Activated CD8-positive, alpha-beta memory T cell treated with anti-CD3 and anti-CD28 coated beads, Interleukin-2, amount 50 U/mL, for 24 hours (primary cell): ENCODE measurements around the gene ZCCHC17.
"Not testable (repeated sequence)": the region's sequence is repeated elsewhere in the genome, so short reads cannot be mapped to it uniquely, and the experiment has no call there.

Experiments used
- DNase-seq: peaks from one replicate; pipeline ENCODE4 v3.0.0-alpha.2; 2020; ENCODE audit errors: extremely low read depth

Gene ZCCHC17

GRCh38 chr1:31370021-31370420 is 73.2 kb downstream of the ZCCHC17 start:
- DNase-seq = no peak

GRCh38 chr1:31370565-31370964 is 73.7 kb downstream of the ZCCHC17 start:
- no peak for DNase-seq

DNA sequence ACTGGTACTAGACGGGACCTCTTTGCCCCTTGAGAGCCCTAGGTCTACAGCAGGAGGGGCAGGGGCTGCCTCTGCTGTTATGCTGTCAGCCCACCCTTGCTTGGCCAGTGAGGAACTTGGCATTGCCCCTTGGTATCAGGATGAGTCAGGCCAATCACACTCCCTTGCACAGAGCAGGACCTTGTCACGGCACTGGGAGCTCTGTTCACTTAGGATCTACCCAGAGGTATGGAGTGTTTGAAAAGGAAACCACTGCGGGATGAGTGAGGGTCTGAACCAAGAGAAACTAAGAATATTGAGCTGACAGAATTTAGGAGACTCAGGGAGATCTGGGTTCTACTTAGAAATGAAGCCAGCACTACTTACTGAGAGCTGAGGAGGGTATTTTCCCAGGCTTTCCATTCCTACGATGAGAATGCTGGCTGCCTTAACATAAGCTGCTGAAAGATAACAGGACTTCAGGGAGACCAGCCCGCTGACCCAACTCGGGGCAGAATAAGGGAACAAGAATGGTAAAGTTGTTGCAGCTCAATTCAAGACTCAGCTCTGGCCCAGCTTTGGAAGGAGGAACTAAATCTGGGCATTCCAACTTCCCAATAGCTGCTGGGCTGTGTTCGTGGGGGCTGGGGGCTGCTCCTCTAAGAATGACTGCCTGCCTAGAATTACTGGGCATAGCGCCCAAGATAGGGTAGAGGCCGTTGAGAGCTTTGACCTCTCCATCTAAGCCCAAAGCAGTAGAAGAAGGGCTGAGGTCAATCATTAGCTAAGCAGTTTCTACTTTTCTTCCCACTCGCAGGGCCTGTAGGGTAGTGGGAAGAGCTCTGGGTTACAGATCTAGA is 74.5 kb downstream of the ZCCHC17 start:
- no peak for DNase-seq

GRCh38 chr1:31372051-31372450 is 75.2 kb downstream of the ZCCHC17 start:
- no peak for DNase-seq

DNA sequence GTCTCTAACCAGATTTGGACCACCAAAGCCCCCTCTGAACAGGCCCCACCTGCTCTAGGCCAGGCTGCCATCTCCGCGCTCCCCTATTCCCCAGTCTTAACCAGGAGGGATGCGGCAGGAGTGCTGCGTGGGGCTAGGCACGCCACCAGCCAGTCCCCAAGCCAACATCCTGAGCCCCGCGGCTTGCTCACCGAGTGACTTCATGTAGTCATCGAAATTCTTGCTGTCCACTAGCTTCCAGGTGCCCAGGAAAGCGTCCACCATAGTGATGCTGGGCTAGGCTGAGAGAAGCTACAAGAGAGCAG is 75.9 kb downstream of the ZCCHC17 start:
- no peak for DNase-seq

- no peak for DNase-seq
Measured at GRCh38 chr1:31373056-31373896, 76.4 kb downstream of the ZCCHC17 start, which contains the start of gene FABP3. TSS of gene FABP3 (minus strand) at chr1:31373076. CDS start at chr1:31373014, 62 bp downstream.

DNA sequence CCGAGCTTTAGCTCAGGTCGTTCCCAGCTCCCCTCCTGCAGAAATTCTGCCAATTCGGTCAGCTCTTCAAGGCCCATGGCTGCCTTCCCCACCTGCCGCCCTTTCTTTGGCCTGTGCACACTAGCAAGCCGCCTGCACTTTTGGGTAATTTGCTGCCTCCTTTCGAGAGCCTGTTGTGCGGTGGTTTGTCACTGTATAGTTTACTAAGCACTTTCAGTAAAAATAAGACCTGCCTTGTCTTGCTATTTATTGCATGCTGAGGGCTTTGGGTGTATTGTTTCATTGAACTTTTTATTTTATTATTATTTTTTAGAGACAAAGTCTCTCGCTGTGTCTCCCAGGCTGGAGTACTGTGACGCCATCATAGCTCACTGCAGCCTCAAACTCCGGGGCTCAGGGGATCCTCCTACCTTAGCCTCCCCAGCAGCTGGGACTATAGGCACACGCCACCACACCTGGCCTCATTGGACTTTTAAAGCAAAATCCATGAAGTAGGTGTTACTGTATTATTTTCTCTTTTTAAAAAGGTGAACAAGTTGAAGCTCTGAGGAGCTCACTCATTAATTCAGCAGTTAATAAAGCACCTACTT is 77.2 kb downstream of the ZCCHC17 start:
- no peak for DNase-seq

GRCh38 chr1:31374511-31375196 is 77.8 kb downstream of the ZCCHC17 start:
- DNase-seq = no peak

GRCh38 chr1:31376375-31377134 is 79.7 kb downstream of the ZCCHC17 start:
- no peak for DNase-seq

GRCh38 chr1:31377364-31377863 is 80.6 kb downstream of the ZCCHC17 start:
- DNase-seq = no peak

DNA sequence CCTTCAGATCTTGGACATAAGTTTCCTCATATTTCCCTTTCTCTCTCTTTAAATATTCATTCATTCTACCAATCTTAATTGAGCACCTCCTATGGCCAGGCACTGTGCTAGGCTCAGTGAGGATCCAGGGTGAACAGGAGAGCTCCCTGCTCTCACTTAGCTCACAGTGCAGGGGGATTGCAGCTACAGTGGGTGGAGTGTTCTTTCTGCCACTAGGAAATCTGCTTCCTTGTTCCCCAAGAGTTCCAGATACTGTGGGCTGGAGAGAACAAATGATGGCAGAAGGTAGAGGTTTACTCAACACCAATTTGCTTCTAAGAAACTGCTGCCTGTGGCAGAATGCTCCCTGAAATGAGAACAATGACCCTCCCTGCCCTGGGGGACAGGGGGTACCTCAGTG is 81.2 kb downstream of the ZCCHC17 start:
- no peak for DNase-seq

DNA sequence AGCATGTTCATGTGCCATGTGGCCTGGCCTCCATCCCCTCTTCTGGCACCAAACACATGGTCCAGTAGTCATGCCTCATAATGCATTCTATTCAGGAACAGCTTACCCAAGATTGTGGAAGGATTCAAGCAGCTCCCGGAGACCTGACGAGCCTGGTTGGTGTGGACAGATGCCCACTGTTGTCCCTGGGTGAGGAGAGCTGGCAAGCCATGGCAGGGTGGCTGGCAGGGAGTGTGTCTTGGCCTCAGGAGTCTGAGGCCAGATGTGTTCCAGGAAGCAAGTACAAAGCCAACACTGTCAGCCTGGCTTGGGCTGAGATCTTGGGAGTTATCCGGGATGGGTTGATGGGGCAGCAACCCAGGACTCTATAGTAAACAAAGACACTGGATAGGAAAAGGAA is 83.3 kb downstream of the ZCCHC17 start:
- DNase-seq = no peak

GRCh38 chr1:31381394-31382294 is 84.8 kb downstream of the ZCCHC17 start:
- no peak for DNase-seq

- no peak for DNase-seq
Measured at GRCh38 chr1:31382379-31382989, 85.7 kb downstream of the ZCCHC17 start.

DNA sequence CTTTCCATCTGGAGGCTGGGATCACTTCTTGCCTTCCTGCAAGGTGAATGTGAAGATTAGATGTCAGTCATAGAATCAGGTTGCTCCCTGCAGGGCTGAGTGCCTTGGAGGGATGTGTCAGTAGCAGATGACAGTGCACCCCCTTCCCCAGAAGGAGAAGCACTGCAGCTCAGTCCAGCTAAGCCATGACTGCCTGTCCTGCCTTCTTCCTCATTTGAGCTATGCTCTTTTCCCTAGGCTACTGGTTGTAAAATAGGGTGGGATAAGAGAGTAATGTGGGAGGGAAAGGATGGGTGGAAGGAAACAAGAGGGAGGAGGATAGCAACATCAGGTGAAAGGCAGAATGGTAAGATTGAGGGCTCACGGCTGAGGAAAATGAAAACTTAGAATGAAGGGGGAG is 87.1 kb downstream of the ZCCHC17 start:
- no peak for DNase-seq

DNA sequence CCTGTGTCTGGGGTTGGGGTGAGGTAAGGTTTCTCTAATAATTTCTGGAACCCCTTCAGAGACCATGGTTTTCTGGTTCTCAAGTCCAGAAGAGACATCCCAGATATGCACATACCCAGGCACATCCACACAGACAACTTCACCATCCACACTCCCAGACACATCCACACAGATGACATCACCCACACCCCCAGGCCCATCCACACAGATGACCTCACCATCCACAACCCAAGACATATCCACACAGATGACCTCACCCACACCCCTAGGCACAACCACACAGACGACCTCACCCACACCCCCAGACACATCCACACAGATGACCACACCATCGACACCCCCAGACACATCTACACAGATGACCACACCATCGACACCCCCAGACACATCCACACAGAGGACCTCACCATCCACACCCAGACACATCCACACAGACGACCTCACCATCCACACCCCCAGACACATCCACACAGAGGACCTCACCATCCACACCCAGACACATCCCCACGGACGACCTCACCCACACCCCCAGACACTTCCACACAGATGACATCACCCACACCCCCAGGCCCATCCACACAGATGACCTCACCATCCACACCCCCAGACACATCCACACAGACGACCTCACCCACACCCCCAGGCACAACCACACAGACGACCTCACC is 89.9 kb downstream of the ZCCHC17 start:
- not testable (repeated sequence) for DNase-seq

- no peak for DNase-seq
Measured at GRCh38 chr1:31387612-31388011, 90.8 kb downstream of the ZCCHC17 start.

DNA sequence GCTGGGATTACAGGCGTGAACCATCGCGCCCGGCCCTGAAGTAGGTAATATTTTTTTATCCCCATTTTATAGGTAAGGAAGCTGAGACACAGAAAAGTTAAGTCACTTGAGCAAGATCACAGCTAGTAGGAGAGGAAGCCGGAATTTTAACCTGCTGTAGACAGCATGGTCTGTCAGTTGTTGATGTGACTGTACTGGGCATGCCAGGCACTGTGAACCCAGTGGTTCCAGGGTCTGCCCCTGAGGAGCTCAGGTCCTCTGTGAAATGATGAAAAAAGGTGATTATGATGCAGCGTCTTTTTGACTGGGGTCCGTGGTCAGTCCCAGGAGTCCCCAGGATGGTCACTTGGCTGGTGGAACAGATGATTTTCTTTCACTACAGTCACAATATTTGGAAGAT is 92.8 kb downstream of the ZCCHC17 start:
- DNase-seq = no peak

- DNase-seq = no peak
Measured at GRCh38 chr1:31390071-31390470, 93.2 kb downstream of the ZCCHC17 start.
